Neural cell (in vitro differentiated cells): ENCODE results near the gene FAM193A. TPM values are rescaled to one million over a fixed set of nuclear protein-coding genes. Genes with fewer than 3 reads are reported as not detected.

Source experiments
- H2AFZ ChIP-seq: fragments of 200-600, 300-800 bp; sonication (generic), shearing (Covaris generic); 2 replicates; pipeline ENCODE4 v1.6.0; 2014; ENCODE audit warnings: low read depth, mild to moderate bottlenecking, antibody characterized with exemption, low read length, moderate library complexity
- H3F3A ChIP-seq: fragments of 200-600 bp; shearing (Covaris generic); 2 replicates; pipeline ENCODE4 v1.6.1; 2016; ENCODE audit warnings: mild to moderate bottlenecking, moderate library complexity, mixed read lengths, antibody characterized with exemption, low read length; ENCODE audit not compliant: insufficient read depth, poor library complexity, severe bottlenecking
- H3K27ac ChIP-seq: fragments of 200-600, 300-800 bp; sonication (generic), shearing (Covaris generic); 2 replicates; pipeline ENCODE4 v1.5.1; 2014; ENCODE audit warnings: mild to moderate bottlenecking, low read length, moderate library complexity
- H3K27me3 ChIP-seq: fragments of 300-800, 200-600 bp; sonication (generic), shearing (Covaris generic); 2 replicates; pipeline ENCODE4 v1.6.0; 2014; ENCODE audit warnings: mild to moderate bottlenecking, low read depth, low read length, moderate library complexity; ENCODE audit not compliant: insufficient read depth
- H3K36me3 ChIP-seq: fragments of 300-800, 200-600 bp; sonication (generic), shearing (Covaris generic); 2 replicates; pipeline ENCODE4 v1.5.1; 2014; ENCODE audit warnings: mild to moderate bottlenecking, antibody characterized with exemption, low read length, moderate library complexity; ENCODE audit not compliant: insufficient read depth
- H3K4me2 ChIP-seq: fragments of 300-800, 200-600 bp; sonication (generic), shearing (Covaris generic); 2 replicates; pipeline ENCODE4 v1.6.0; 2014; ENCODE audit warnings: mild to moderate bottlenecking, low read length
- H3K4me3 ChIP-seq: fragments of 300-800, 200-600 bp; sonication (generic), shearing (Covaris generic); 2 replicates; pipeline ENCODE4 v1.5.1; 2014; ENCODE audit warnings: mild to moderate bottlenecking, low read length, moderate library complexity
- H3K79me2 ChIP-seq: fragments of 200-600 bp; shearing (Covaris generic); replicated peaks from 2 replicates; pipeline ENCODE4 v1.6.0; 2014; ENCODE audit warnings: mild to moderate bottlenecking, low read length, moderate library complexity; ENCODE audit not compliant: insufficient read depth
- H3K9ac ChIP-seq: fragments of 300-800, 200-600 bp; sonication (generic), shearing (Covaris generic); 2 replicates; pipeline ENCODE4 v1.6.1; 2016; ENCODE audit warnings: mild to moderate bottlenecking, low read length, mixed read lengths
- H3K9me2 ChIP-seq: fragments of 200-600 bp; shearing (Covaris generic); 2 replicates; pipeline ENCODE4 v1.6.1; 2016; ENCODE audit warnings: mild to moderate bottlenecking, low read length, mixed read lengths; ENCODE audit not compliant: insufficient read depth
- H3K9me3 ChIP-seq: fragments of 200-600, 300-800 bp; sonication (generic), shearing (Covaris generic); 2 replicates; pipeline ENCODE4 v1.6.1; 2016; ENCODE audit warnings: mild to moderate bottlenecking, mixed run types, low read length, moderate library complexity, mixed read lengths
- H4K20me1 ChIP-seq: fragments of 200-600 bp; shearing (Covaris generic); 2 replicates; pipeline ENCODE4 v1.6.1; 2016; ENCODE audit warnings: mild to moderate bottlenecking, mixed run types; ENCODE audit not compliant: insufficient read depth
- CTCF ChIP-seq: fragments of 450-650 bp; IDR thresholded peaks from 2 replicates; pipeline ENCODE4 v1.5.1; 2014; ENCODE audit warnings: antibody characterized with exemption, mild to moderate bottlenecking, moderate library complexity; ENCODE audit not compliant: poor library complexity, severe bottlenecking
- EP300 ChIP-seq: fragments of 450-650 bp; conservative IDR thresholded peaks from 2 replicates; pipeline ENCODE4 v1.6.1; 2014; ENCODE audit warnings: antibody characterized with exemption, mild to moderate bottlenecking, moderate library complexity; ENCODE audit not compliant: poor library complexity, severe bottlenecking
- EZH2 ChIP-seq: fragments of 200-600, 300-800 bp; shearing (Covaris generic), sonication (generic); IDR thresholded peaks from 2 replicates; pipeline ENCODE4 v1.6.1; 2014; ENCODE audit warnings: antibody characterized with exemption, low read length, borderline replicate concordance, mild to moderate bottlenecking; ENCODE audit not compliant: insufficient read depth, poor library complexity, severe bottlenecking
- MXI1 ChIP-seq: fragments of 450-650 bp; conservative IDR thresholded peaks from 2 replicates; pipeline ENCODE4 v1.6.1; 2014; ENCODE audit warnings: antibody characterized with exemption, mild to moderate bottlenecking; ENCODE audit not compliant: poor library complexity, severe bottlenecking
- POLR2AphosphoS5 ChIP-seq: IDR thresholded peaks from 2 replicates; pipeline ENCODE4 v1.6.1; 2012
- RAD21 ChIP-seq: fragments of 450-650 bp; conservative IDR thresholded peaks from 2 replicates; pipeline ENCODE4 v1.6.1; 2014; ENCODE audit warnings: antibody characterized with exemption, mild to moderate bottlenecking, moderate library complexity
- REST ChIP-seq: IDR thresholded peaks from 2 replicates; pipeline ENCODE4 v1.6.1; 2012; ENCODE audit warnings: borderline replicate concordance
- SMC3 ChIP-seq: fragments of 450-650 bp; conservative IDR thresholded peaks from 2 replicates; pipeline ENCODE4 v1.6.1; 2014; ENCODE audit warnings: antibody characterized with exemption, mild to moderate bottlenecking, moderate library complexity; ENCODE audit not compliant: poor library complexity
- TAF1 ChIP-seq: IDR thresholded peaks from 2 replicates; pipeline ENCODE4 v1.6.1; 2012; ENCODE audit warnings: low read depth
- polyA plus RNA-seq: library from polyadenylated mRNA; depleted of rRNA; stranded (reverse); fragments of >200 nt; gene quantifications from 2 replicates; pipeline ENCODE4 v1.2.3, GENCODE V29; 2014

FAM193A gene
- polyA plus RNA-seq, 1 donor from 2014 or later: 11.6 TPM

- H3K4me3 ChIP-seq: no peak overlapping the region
- H3F3A ChIP-seq: no peaks in the 10 kb centered on the region
- no peak overlapping the region for H3K27ac ChIP-seq
- H3K9ac ChIP-seq: no peak overlapping the region
- H3K9me2 ChIP-seq: no peaks in the 10 kb centered on the region
- no peak overlapping the region for H2AFZ ChIP-seq
- H3K4me2 ChIP-seq: no peak overlapping the region
- no peak for TF ChIP-seq SMC3
- H3K79me2 ChIP-seq: no peaks in the 10 kb centered on the region
- H3K27me3 ChIP-seq: no peaks in the 10 kb centered on the region
- peaks cover 12% of the 10 kb centered on the region for H3K36me3 ChIP-seq
- no peaks in the 10 kb centered on the region for H4K20me1 ChIP-seq
- no peaks in the 10 kb centered on the region for H3K9me3 ChIP-seq
Observed at GRCh38 chr4:2650276-2650675, 113.8 kb downstream of the FAM193A start.

- peaks cover 12% of the 10 kb centered on the region for H3K36me3 ChIP-seq
Observed at GRCh38 chr4:2651546-2651945, 115.1 kb downstream of the FAM193A start.

More at GRCh38 chr4:2651546-2651945, 115.1 kb downstream of the FAM193A start:
- TF ChIP-seq RAD21 (no peak), CTCF (no peak), EP300 (no peak), POLR2AphosphoS5 (no peak), TAF1 (no peak), MXI1 (no peak), SMC3 (no peak), REST (no peak), EZH2 (no peak)
- Histone ChIP-seq H3K4me3 (no peak overlapping the region), H3K79me2 (no peaks in the 10 kb centered on the region), H3K9me2 (no peaks in the 10 kb centered on the region), H3F3A (no peaks in the 10 kb centered on the region), H3K27me3 (no peaks in the 10 kb centered on the region), H3K9ac (no peak overlapping the region), H3K4me2 (no peak overlapping the region), H4K20me1 (no peaks in the 10 kb centered on the region), H3K9me3 (no peaks in the 10 kb centered on the region), H2AFZ (no peak overlapping the region), H3K27ac (no peak overlapping the region)
